ENCODE measurements around the gene KCNIP2.

GRCh38 chr10:101781984-101782810 is 61.4 kb downstream of the KCNIP2 start:
- no peak for TF ChIP-seq CTCF (conservative IDR thresholded peaks at IDR 0.05; ENCODE audit: low read length)
- no peak for TF ChIP-seq EZH2phosphoT487 (IDR thresholded peaks at IDR 0.05; ENCODE audit: borderline replicate concordance, low read depth, low read length)
